HG02973 (cell line): ENCODE results near the gene SLC38A5.
"Not testable (repeated sequence)": the region's sequence is repeated elsewhere in the genome, so short reads cannot be mapped to it uniquely, and the experiment has no call there.

Source experiments
- ATAC-seq: cut with Tn5 transposase; IDR thresholded peaks from one replicate; pipeline ENCODE4 v1.9.1; 2021; ENCODE audit warnings: moderate library complexity; ENCODE audit not compliant: unreplicated experiment

Gene SLC38A5

GRCh38 chrX:48470833-48471118 is 716 bp upstream of the SLC38A5 start:
- ATAC-seq, result no peak

DNA sequence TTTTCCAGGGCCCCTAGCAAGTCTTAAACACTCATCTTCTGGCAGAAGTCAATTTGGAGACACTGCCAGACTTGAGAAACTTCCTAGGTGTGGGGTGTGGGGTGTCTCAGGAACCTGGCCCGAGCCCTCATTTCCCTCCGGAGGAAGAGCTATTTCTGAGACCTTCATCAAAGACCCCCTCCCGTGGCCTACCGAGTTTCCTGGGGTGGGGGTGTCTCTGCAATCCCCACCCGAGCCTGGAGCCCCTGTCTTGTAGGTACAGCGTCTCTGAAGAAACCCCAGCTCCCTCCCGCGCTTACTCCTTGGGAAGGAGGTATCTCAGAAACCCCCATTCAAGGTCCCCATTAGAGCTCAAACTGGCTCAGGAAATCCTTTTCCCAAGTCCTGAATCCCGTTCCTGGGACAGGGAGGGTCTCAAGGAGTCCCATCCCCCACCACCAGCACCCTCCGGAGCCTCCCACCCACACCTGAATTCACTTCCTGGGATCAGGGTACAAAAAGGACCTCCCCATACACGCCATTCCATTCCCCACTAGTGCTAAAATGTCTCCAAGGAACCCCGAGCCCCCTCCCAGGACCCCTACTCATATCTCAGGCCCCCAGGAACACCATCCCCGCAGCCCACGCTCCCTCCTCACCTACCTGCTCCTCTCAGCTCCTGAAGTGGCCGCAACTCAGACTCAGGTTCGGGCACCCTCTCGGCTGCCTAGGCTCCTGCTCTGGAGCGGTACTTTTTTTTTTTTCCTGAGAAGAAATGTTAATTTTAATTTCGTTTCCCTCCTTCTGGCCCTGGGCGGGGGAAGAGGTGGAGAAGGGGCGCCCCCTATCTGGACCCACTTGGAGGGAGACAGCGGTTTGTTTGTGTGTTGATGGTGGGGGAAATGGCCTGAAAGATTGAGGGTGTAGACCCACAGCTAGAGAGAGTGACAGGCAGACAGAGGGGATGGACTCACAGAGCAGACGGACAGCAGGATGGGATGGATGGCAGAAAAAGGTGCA is 1.1 kb downstream of the SLC38A5 start:
- ATAC-seq, result no peak

DNA sequence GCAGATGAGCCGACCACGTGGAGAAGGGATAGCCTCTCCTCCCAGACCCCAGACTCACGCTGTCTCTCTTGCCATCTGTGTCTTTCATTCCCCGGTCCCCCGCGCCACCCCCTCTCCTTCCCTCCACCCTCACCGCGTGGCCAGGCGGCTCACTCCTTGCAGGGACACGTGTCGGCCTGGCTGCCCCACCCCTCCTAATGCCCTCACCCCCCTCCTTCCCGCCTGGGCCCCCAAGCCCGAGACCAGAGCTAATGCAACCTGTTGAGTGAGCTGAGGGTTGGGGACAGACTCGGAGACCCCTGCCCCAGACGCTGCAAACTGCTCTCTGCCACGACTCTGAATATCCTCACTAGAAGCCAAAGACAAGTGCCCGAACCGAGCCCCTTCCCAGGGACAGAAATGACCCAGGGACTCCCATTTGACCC is 1.8 kb downstream of the SLC38A5 start:
- peak; percentile 51 for ATAC-seq

DNA sequence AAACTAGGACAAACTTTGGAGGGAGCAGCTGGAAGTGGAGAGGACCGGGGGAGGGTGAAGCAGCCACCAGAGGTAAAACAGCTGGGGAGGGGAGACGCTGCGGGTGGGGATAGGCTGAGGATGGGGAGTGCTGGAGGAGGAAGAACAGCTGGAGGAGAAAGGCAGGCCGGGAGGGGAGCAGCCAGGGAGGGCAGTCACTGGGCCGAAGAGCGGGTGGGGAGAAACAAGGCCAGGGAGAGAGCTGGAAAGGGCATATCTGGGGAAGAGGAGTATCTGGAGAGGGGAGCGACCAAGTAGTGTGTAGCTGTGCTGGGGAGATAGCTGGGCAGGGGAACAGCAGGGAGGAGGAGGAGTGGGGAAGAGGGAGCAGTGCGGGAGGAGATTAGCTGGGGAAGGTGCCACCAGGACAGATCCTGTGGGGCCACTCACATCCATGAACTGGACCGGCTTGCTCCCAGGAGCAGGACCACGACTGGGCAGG is 2.7 kb downstream of the SLC38A5 start:
- no peak for ATAC-seq

DNA sequence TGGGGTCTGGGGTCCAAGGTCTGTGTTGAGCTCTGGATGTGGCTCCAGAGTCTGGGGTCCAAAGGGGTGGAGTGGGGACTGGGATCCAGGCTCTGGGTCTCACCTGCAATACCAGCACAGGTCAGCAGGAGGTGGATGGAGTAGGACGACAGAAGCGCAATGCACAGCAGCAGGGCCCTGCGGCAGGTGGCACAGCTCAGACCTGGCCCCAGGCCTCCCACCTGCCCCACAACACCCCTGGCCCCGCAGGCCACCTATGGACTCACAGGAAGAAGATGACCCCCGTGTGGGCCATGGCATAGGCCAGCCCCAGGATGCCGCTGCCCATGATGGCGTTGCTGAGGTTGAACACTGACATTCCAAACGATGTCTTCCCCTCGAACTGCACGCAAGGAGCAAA is 3.4 kb downstream of the SLC38A5 start:
- no peak for ATAC-seq

- no peak for ATAC-seq
These were observed 4.6 kb downstream of the SLC38A5 start for GRCh38 chrX:48465336-48465933.

GRCh38 chrX:48461830-48462229 is 8.2 kb downstream of the SLC38A5 start:
- ATAC-seq, result no peak

GRCh38 chrX:48460606-48461005 is 9.5 kb downstream of the SLC38A5 start:
- ATAC-seq, result no peak

DNA sequence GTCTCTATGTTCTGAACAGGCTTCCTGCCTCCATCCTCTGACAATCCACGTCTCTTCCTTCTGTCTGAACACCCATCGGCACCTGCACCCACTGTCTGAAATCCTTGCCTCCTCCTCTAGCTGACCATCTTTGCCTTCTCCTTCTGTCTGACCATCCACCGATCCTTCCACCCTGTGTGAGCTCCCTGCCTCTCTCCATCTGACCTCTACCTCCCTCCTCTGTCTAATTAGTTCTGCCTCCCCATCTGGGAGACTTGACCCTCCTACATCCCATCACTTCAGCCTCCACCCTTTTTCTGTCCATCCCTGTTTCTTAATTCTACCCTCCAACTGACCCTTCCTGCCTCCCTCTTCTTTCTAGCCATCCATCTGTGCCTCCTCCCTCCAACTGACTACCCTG is 10.0 kb downstream of the SLC38A5 start:
- no peak for ATAC-seq

GRCh38 chrX:48459483-48459882 is 10.6 kb downstream of the SLC38A5 start:
- ATAC-seq, result no peak

DNA sequence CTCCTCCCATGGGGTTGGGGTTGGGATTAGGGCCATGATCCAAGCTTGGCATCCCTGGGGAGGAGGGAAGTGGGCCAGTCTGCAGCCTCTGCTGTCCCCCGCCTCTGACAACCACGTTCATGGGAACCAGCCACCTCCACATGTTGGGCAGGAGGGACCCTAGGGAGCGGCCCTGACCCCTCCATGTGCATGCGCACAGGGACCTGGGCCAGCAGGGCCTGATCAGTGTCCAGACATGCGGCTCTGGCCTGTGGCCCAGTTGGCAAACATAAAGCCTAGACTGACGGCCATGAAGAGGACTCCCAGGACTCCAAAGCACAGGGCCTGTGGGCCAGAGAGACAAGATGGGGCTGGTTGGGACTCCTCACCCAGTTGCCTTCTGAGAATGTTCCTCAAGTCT is 11.3 kb downstream of the SLC38A5 start:
- ATAC-seq, result no peak

- ATAC-seq, result no peak
These were observed 13.3 kb downstream of the SLC38A5 start for GRCh38 chrX:48456628-48457331.

GRCh38 chrX:48451708-48452107 is 18.4 kb downstream of the SLC38A5 start:
- ATAC-seq, result no peak

- ATAC-seq, result no peak
These were observed 20.0 kb downstream of the SLC38A5 start for GRCh38 chrX:48450076-48450475.

DNA sequence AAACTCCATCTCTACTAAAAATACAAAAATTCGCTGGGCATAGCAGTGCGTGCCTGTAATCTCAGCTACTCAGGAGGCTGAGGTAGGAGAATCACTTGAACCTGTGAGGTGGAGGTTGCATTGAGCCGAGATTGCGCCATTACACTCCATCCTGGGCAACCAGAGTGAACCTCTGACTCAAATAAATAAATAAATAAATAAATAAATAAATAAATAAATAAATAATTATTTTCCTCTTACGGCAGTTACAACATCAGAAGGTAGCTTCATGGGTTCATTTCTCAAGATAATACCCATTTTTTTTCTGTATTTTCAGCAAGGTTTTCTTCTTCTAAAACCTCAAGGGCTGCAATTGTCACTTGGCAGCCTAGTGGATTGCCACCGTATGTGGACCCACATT is 22.9 kb downstream of the SLC38A5 start:
- ATAC-seq, result not testable (repeated sequence)

DNA sequence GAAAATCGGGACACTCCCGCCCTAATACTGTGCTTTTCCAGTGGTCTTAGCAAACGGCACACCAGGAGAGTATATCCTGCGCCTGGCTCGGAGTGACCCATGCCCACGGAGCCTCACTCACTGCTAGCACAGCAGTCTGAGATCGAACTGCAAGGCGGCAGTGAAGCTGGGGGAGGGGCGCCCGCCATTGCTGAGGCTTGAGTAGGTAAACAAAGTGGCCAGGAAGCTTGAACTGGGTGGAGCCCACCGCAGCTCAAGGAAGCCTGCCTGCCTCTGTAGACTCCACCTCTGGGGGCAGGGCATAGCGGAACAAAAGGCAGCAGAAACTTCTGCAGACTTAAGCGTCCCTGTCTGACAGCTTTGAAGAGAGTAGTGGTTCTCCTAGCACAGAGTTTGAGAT is 36.3 kb downstream of the SLC38A5 start:
- not testable (repeated sequence) for ATAC-seq

- not testable (repeated sequence) for ATAC-seq
These were observed 39.9 kb downstream of the SLC38A5 start for GRCh38 chrX:48430166-48430565.

GRCh38 chrX:48429606-48430005 is 40.5 kb downstream of the SLC38A5 start:
- not testable (repeated sequence) for ATAC-seq

- not testable (repeated sequence) for ATAC-seq
These were observed 42.9 kb downstream of the SLC38A5 start for GRCh38 chrX:48427027-48427716.

- not testable (repeated sequence) for ATAC-seq
These were observed 58.2 kb downstream of the SLC38A5 start, which contains the start of gene SSX4B for GRCh38 chrX:48411860-48412259. SSX4B (minus strand) TSS chrX:48411960; CDS start chrX:48411372, 588 bp downstream.
